ENCODE results near the gene FLT3.
A peak's percentile ranks its signal among the peaks of the same experiment; 100 is the strongest.
"Not testable (repeated sequence)": the region's sequence is repeated elsewhere in the genome, so short reads cannot be mapped to it uniquely, and the experiment has no call there.

Gene FLT3

DNA sequence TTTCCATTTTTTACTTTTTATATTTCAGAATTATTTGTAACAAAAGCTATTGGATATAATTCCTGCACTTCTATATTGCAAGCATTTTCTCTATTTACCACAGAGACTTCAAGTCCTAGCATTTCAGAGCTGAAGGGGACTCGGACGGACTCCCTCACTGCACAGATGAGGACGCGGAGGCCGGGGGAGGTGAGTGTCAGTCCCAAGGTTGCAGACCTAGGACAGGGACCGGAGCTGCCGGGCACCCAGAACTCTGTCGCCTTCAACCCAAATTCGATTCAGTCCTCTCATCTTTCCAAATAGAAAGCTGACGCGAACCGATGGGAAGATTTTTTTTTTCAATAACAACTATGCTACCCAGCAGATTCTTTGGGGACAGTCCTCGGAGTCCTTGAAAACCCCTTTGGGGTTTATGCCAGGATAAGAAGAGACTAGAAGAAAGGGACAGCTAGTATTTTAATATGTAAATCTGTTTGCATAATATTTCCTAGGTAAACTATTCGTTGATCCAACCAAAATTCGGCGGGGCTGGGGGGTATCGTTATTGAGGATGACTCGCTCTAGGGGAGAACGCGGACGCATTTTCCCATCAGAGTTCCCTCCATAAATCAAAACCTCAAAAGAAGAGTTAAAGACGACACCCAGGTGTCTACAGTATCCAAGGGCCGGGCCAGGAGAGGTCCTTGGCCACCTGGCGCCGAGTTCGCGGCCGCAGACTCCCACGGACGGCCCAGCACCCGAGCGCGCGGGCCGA, 803 bp downstream of the FLT3 start:
- H3K9me3 ChIP-seq (ENCODE audit: control insufficient read depth, insufficient read depth, low read depth, low read length) = peaks cover 6% of the 10 kb centered on the region; the same call in 1 of the 2 replicates
- H3K9ac ChIP-seq (ENCODE audit: low read length) = peak overlapping the region; percentile 55
- H3K4me1 ChIP-seq (ENCODE audit: control insufficient read depth, insufficient read depth, low read length) = 0 out of 2 replicates have a peak, but pooled peaks cover 5% of the 10 kb centered on the region
- peak overlapping the region; percentile 74 for H3K4me3 ChIP-seq (ENCODE audit: low read depth, low read length)
- peaks cover 71% of the 10 kb centered on the region for H3K27me3 ChIP-seq (ENCODE audit: control insufficient read depth, insufficient read depth, low read length)
- no peaks in the 10 kb centered on the region for H3K36me3 ChIP-seq (ENCODE audit: control insufficient read depth, insufficient read depth, low read length)
- no peak overlapping the region for H3K27ac ChIP-seq (ENCODE audit: low read depth, low read length)

DNA sequence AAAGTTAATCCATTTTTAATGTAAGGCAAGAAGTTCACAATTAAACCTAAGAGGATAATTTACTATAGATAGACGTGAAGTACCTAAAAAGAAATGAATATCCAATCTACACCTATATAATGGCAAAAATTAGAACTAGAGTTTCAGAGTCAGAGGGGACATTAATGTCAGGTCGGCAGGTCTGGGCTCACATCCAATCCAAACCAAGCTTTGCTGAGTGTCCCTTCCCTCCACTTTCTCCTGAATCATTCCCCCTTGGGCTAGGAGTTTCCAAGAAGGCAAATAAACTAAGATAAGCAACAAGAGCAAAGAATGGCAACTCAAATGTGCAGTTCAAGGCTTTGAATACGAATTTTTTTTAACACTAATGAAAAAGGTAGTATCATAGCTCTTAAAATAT, 2.9 kb downstream of the FLT3 start:
- H3K36me3 ChIP-seq (ENCODE audit: control insufficient read depth, insufficient read depth, low read length) = no peaks in the 10 kb centered on the region
- no peak overlapping the region for H3K4me3 ChIP-seq (ENCODE audit: low read depth, low read length)
- peaks cover 60% of the 10 kb centered on the region for H3K27me3 ChIP-seq (ENCODE audit: control insufficient read depth, insufficient read depth, low read length)
- H3K9ac ChIP-seq (ENCODE audit: low read length) = no peak overlapping the region
- no peak overlapping the region for H3K27ac ChIP-seq (ENCODE audit: low read depth, low read length)
- peaks cover 6% of the 10 kb centered on the region; the same call in 1 of the 2 replicates for H3K9me3 ChIP-seq (ENCODE audit: control insufficient read depth, insufficient read depth, low read depth, low read length)
- H3K4me1 ChIP-seq (ENCODE audit: control insufficient read depth, insufficient read depth, low read length) = 0 out of 2 replicates have a peak, but pooled peaks cover 5% of the 10 kb centered on the region

DNA sequence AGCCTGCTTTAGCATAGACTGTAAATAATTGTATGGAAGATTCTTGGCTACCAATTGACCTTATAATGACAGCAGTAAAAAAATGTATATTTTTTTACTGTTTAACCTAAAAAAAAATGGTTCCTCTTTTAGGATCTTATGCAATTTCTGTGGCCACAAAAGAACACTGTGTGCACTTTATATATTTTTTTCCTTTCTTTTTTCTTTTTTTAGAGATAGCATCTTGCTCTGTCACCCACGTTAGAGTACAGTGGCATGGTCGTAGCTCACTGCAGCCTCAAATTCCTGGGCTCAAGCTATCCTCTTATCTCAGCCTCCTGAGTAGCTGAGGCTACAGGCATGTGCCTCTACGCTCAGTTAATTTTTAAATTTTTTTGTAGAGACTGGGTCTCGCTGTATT, 6.1 kb downstream of the FLT3 start:
- Histone ChIP-seq H3K27me3 (ENCODE audit: control insufficient read depth, insufficient read depth, low read length) (peaks cover 28% of the 10 kb centered on the region), H3K27ac (ENCODE audit: low read depth, low read length) (no peak overlapping the region), H3K4me3 (ENCODE audit: low read depth, low read length) (no peak overlapping the region)

DNA sequence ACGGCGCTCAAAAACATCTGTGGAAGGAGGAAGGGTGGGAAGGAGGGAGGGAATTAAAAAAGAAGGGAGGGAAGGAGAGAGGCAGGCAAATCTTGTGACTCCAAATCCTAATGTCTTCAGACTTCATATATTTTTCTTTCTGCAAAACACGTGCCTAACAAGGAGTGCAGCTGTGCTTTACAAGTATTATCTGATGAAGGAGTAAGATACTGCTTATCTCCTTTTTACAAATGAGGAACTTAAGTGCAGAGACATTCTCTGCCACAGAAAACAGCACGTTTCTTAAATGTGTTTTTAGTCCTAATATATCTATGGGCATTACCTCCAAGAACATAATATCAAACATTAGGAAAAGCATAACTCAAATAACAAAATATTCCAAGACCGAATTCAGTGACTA, 6.5 kb downstream of the FLT3 start:
- peaks cover 24% of the 10 kb centered on the region for H3K27me3 ChIP-seq (ENCODE audit: control insufficient read depth, insufficient read depth, low read length)
- no peaks in the 10 kb centered on the region for H3K36me3 ChIP-seq (ENCODE audit: control insufficient read depth, insufficient read depth, low read length)
- H3K9ac ChIP-seq (ENCODE audit: low read length) = no peak overlapping the region
- H3K4me3 ChIP-seq (ENCODE audit: low read depth, low read length) = no peak overlapping the region
- H3K4me1 ChIP-seq (ENCODE audit: control insufficient read depth, insufficient read depth, low read length) = no peaks in the 10 kb centered on the region
- H3K27ac ChIP-seq (ENCODE audit: low read depth, low read length) = no peak overlapping the region
- peaks cover 6% of the 10 kb centered on the region; the same call in 1 of the 2 replicates for H3K9me3 ChIP-seq (ENCODE audit: control insufficient read depth, insufficient read depth, low read depth, low read length)

More for the DNA sequence above, 6.1 kb downstream of the FLT3 start:
- Histone ChIP-seq H3K9me3 (ENCODE audit: control insufficient read depth, insufficient read depth, low read depth, low read length) (peaks cover 6% of the 10 kb centered on the region; the same call in 1 of the 2 replicates), H3K4me1 (ENCODE audit: control insufficient read depth, insufficient read depth, low read length) (no peaks in the 10 kb centered on the region), H3K36me3 (ENCODE audit: control insufficient read depth, insufficient read depth, low read length) (no peaks in the 10 kb centered on the region), H3K9ac (ENCODE audit: low read length) (no peak overlapping the region)

DNA sequence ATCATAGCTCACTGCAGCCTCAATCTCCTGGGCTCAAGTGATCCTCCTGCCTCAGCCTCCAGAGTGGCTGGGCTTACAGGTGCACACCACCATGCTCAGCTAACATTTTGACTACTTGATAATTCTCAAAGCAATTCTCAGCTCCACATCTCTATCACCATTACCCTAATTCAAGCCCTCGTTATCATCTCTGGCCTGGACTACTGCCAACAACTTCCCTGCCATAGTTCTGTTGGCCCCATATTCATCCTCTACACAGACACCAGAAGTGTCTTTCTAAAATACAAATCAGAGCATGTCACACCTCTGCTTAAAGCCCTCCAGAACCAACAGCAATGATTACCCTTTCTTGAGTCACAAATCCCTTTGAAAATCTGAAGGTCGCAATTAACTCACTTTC, 7.9 kb downstream of the FLT3 start:
- no peak overlapping the region for H3K27ac ChIP-seq (ENCODE audit: low read depth, low read length)
- H3K9ac ChIP-seq (ENCODE audit: low read length) = no peak overlapping the region
- no peaks in the 10 kb centered on the region for H3K9me3 ChIP-seq (ENCODE audit: control insufficient read depth, insufficient read depth, low read depth, low read length)
- peaks cover 11% of the 10 kb centered on the region for H3K27me3 ChIP-seq (ENCODE audit: control insufficient read depth, insufficient read depth, low read length)
- no peaks in the 10 kb centered on the region for H3K4me1 ChIP-seq (ENCODE audit: control insufficient read depth, insufficient read depth, low read length)
- no peak overlapping the region for H3K4me3 ChIP-seq (ENCODE audit: low read depth, low read length)
- H3K36me3 ChIP-seq (ENCODE audit: control insufficient read depth, insufficient read depth, low read length) = no peaks in the 10 kb centered on the region

DNA sequence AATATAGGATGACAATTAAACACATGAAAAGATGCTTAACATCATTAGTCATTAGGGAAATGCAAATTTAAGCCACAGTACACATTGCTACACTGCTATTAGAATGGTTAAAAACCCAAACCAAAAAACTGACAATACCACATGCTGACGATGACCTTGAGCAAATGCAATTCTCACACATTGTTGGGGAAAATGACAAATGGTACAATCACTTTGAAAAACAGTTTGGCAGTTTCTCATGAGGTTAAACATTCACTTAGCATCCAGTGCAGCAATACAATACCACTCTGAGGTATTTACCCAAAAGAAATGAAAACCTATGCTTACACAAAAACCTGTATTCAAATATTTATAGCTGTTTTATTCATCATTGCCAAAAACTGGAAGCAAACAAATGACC, 11.3 kb downstream of the FLT3 start:
- H3K27me3 ChIP-seq (ENCODE audit: control insufficient read depth, insufficient read depth, low read length) = no peaks in the 10 kb centered on the region
- no peaks in the 10 kb centered on the region for H3K36me3 ChIP-seq (ENCODE audit: control insufficient read depth, insufficient read depth, low read length)
- H3K9me3 ChIP-seq (ENCODE audit: control insufficient read depth, insufficient read depth, low read depth, low read length) = no peaks in the 10 kb centered on the region
- no peaks in the 10 kb centered on the region for H3K4me1 ChIP-seq (ENCODE audit: control insufficient read depth, insufficient read depth, low read length)
- H3K27ac ChIP-seq (ENCODE audit: low read depth, low read length) = no peak overlapping the region
- no peak overlapping the region for H3K4me3 ChIP-seq (ENCODE audit: low read depth, low read length)
- no peak overlapping the region for H3K9ac ChIP-seq (ENCODE audit: low read length)

DNA sequence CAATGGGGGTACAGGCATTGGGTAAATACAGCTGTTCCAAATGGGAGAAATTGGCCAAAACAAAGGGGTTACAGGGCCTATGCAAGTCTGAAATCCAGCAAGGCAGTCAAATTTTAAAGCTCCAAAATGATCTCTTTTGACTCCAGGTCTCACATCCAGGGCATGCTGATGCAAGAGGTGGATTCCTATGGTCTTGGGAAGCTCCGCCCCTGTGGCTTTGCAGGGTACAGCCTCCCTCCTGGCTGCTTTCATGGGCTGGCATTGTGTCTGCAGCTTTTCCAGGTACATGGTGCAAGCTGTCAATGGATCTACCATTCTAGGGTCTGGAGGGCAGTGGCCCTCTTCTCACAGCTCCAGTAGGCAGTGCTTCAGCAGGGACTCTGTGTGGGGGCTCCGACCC, 22.6 kb downstream of the FLT3 start:
- H3K27me3 ChIP-seq (ENCODE audit: control insufficient read depth, insufficient read depth, low read length); H3K9me3 ChIP-seq (ENCODE audit: control insufficient read depth, insufficient read depth, low read depth, low read length); H3K27ac ChIP-seq (ENCODE audit: low read depth, low read length); H3K4me3 ChIP-seq (ENCODE audit: low read depth, low read length); H3K9ac ChIP-seq (ENCODE audit: low read length); H3K4me1 ChIP-seq (ENCODE audit: control insufficient read depth, insufficient read depth, low read length); H3K36me3 ChIP-seq (ENCODE audit: control insufficient read depth, insufficient read depth, low read length): not testable (repeated sequence)

DNA sequence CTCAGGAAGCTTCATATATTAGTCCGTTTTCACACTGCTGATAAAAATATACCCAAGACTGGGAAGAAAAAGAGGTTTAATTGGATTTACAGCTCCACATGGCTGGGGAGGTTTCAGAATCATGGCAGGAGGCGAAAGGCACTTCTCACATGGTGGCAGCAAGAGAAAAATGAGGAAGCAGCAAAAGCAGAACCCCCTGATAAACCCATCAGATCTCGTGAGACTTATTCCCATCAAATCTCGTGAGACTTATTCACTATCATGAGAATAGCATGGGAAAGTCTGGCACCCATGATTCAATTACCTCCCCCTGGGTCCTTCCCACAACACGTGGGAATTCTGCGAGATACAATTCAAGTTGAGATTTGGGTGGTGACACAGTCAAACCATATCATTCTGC, 23.1 kb downstream of the FLT3 start:
- no peaks in the 10 kb centered on the region for H3K9me3 ChIP-seq (ENCODE audit: control insufficient read depth, insufficient read depth, low read depth, low read length)
- H3K36me3 ChIP-seq (ENCODE audit: control insufficient read depth, insufficient read depth, low read length) = no peaks in the 10 kb centered on the region

DNA sequence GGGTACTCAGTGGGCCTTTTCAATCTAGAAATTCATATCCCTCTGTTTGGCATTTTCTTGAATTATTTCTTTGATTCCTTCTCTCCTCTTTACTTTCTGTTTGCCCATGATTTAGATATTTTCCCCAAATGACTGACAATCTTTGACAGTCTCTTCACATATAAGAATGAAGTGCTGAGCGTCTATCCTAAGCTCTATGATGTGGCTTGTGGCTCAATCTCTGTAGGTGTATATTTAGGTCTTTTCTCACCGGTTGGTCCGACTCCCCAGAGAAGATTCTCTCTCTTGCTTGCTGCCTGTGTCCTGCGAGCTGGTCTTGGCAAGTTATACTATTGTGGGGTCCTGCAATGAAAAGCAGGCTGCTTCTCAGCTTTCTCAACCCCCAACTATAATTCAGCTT, 29.0 kb downstream of the FLT3 start:
- Histone ChIP-seq H3K36me3 (ENCODE audit: control insufficient read depth, insufficient read depth, low read length) (no peaks in the 10 kb centered on the region), H3K4me3 (ENCODE audit: low read depth, low read length) (no peak overlapping the region), H3K9ac (ENCODE audit: low read length) (no peak overlapping the region), H3K9me3 (ENCODE audit: control insufficient read depth, insufficient read depth, low read depth, low read length) (no peaks in the 10 kb centered on the region), H3K4me1 (ENCODE audit: control insufficient read depth, insufficient read depth, low read length) (no peaks in the 10 kb centered on the region), H3K27ac (ENCODE audit: low read depth, low read length) (no peak overlapping the region), H3K27me3 (ENCODE audit: control insufficient read depth, insufficient read depth, low read length) (no peaks in the 10 kb centered on the region)

More for the DNA sequence above, 23.1 kb downstream of the FLT3 start:
- Histone ChIP-seq H3K27ac (ENCODE audit: low read depth, low read length) (no peak overlapping the region), H3K4me3 (ENCODE audit: low read depth, low read length) (no peak overlapping the region), H3K9ac (ENCODE audit: low read length) (no peak overlapping the region), H3K27me3 (ENCODE audit: control insufficient read depth, insufficient read depth, low read length) (no peaks in the 10 kb centered on the region), H3K4me1 (ENCODE audit: control insufficient read depth, insufficient read depth, low read length) (no peaks in the 10 kb centered on the region)

DNA sequence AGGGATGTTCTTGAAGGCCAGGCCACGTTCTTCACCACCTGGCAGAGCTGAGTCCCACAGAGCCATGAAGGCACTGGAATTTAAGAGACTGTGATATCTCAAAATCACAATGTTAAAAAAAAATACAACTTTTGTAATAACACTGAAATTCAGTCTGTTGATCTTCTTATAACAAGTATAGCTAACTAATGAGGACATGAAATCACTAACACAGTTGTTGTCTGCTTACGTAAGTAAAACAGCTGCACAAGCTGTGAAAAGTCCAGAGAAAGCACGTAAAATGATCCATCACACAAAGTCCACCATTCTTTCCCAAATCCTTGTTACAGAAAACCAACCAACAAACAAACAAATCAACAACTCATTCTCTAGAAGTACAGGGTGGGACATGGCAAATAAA, 32.9 kb downstream of the FLT3 start:
- Histone ChIP-seq H3K27ac (ENCODE audit: low read depth, low read length) (no peak overlapping the region), H3K36me3 (ENCODE audit: control insufficient read depth, insufficient read depth, low read length) (no peaks in the 10 kb centered on the region), H3K4me3 (ENCODE audit: low read depth, low read length) (no peak overlapping the region), H3K9ac (ENCODE audit: low read length) (no peak overlapping the region), H3K9me3 (ENCODE audit: control insufficient read depth, insufficient read depth, low read depth, low read length) (no peaks in the 10 kb centered on the region), H3K27me3 (ENCODE audit: control insufficient read depth, insufficient read depth, low read length) (no peaks in the 10 kb centered on the region), H3K4me1 (ENCODE audit: control insufficient read depth, insufficient read depth, low read length) (no peaks in the 10 kb centered on the region)

DNA sequence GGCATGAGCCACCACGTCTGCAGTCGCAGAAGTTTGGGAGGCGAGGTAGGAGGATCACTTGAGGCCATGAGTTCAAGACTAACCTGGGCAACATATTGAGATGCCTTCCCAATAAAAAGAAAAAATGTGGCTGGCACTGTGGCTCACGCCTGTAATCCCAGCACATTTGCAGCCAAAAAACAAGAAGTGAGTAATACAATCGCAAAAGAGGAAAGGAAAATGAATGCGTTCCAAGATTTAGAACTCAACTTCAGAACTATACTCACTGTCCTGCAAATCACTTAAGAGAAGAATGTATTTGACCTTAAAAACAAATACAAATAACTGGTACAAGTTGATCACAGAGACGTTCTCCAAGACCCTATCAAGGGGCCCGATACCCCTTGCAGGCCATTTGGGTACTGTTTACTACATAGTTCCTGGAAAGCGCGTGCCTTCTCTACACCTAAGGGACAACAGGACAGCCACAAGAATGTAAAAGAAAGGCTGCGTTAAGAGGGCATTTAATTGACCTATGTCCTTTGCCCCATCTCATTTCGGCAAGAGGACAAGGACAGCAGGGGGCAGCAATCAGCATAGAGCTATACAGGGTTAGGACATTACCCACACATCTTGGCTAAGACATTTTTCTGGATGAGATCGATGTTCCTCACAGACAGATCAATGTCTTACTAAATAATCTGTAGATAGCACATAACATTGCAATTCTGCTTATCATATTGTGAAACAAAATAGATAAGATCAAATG, 41.3 kb downstream of the FLT3 start:
- Histone ChIP-seq H3K36me3 (ENCODE audit: control insufficient read depth, insufficient read depth, low read length) (no peaks in the 10 kb centered on the region), H3K27ac (ENCODE audit: low read depth, low read length) (no peak overlapping the region), H3K9ac (ENCODE audit: low read length) (no peak overlapping the region), H3K4me3 (ENCODE audit: low read depth, low read length) (no peak overlapping the region), H3K27me3 (ENCODE audit: control insufficient read depth, insufficient read depth, low read length) (no peaks in the 10 kb centered on the region), H3K9me3 (ENCODE audit: control insufficient read depth, insufficient read depth, low read depth, low read length) (no peaks in the 10 kb centered on the region), H3K4me1 (ENCODE audit: control insufficient read depth, insufficient read depth, low read length) (peaks cover 12% of the 10 kb centered on the region)

Data from HUES6 (cell line).